SH-SY5Y (cell line): ENCODE measurements around the gene SNTG2.

Experiments used
- GATA2 ChIP-seq: IDR thresholded peaks from 2 replicates; pipeline ENCODE4 v1.6.1; 2011; ENCODE audit warnings: mild to moderate bottlenecking, low read depth, low read length
- GATA3 ChIP-seq: IDR thresholded peaks from 2 replicates; pipeline ENCODE4 v1.6.1; 2011; ENCODE audit warnings: low read depth, mild to moderate bottlenecking, low read length, moderate library complexity

- TF ChIP-seq GATA2 (no peak), GATA3 (no peak)
Observed at GRCh38 chr2:937530-937929, 13.1 kb upstream of the SNTG2 start.
